GM12878 (cell line): ENCODE data around the gene RAPGEF1. TPM values are rescaled to one million over a fixed set of nuclear protein-coding genes. Genes with fewer than 3 reads are reported as not detected.

ENCODE experiments used
- ATAC-seq: fragments of 200-7000 bp; cut with Tn5 transposase; 3 replicates; pipeline ENCODE4 v1.9.1; 2020; ENCODE audit warnings: mild to moderate bottlenecking, moderate library complexity
- BruUV-seq: library from RNA; stranded (reverse); fragments of 400-500 nt; replicated peaks from 2 replicates; lab custom pipeline; 2021; lab: Mats Ljungman, UMichigan
- CTCF ChIA-PET: fragments of 300-600 bp; sonication (Branson Sonifier 250); formaldehyde crosslinking; extraction: SDS; loops from one replicate; lab custom pipeline; 2021; ENCODE audit warnings: inconsistent platforms; lab: Yijun Ruan, JAX
- POLR2A ChIA-PET: fragments of 350-600 bp; formaldehyde crosslinking; extraction: SDS; loops from one replicate; lab custom pipeline; 2021; ENCODE audit warnings: inconsistent platforms; lab: Charles Lee
- RAD21 ChIA-PET: fragments of 300-600 bp; sonication (Branson Sonifier 250); formaldehyde crosslinking; loops from one replicate; lab custom pipeline; 2023; ENCODE audit warnings: antibody characterized with exemption; ENCODE audit not compliant: unreplicated experiment; lab: Charles Lee
- SMC1A ChIA-PET: fragments of 300-600 bp; sonication (Branson Sonifier 250); formaldehyde crosslinking; loops from one replicate; lab custom pipeline; 2023; ENCODE audit not compliant: unreplicated experiment, uncharacterized antibody; lab: Charles Lee
- DNase-seq: peaks from one replicate; pipeline ENCODE4 v3.0.0-alpha.2; 2011; ENCODE audit warnings: low read depth, low spot score
- FAIRE-seq: peaks from 3 replicates; lab custom pipeline; 2011; peaks lifted over from hg19 to GRCh38; lab: Jason Lieb, UNC
- H2AFZ ChIP-seq: 2 replicates; pipeline ENCODE4 v1.6.0; 2011; ENCODE audit warnings: low read depth, low read length, control low read depth; ENCODE audit not compliant: control insufficient read depth
- H3K27ac ChIP-seq: 2 replicates; pipeline ENCODE4 v1.5.1; 2011; ENCODE audit warnings: control low read depth; ENCODE audit not compliant: control insufficient read depth, insufficient read depth
- H3K27me3 ChIP-seq, 2 experiments: replicated peaks in 1 of 2; 2 replicates each; pipeline versions ENCODE4 v1.6.0 to v1.6.1; 2011; ENCODE audit warnings: low read length in 1 of 2; ENCODE audit not compliant: control insufficient read depth in 2 of 2, insufficient read depth in 2 of 2
- H3K36me3 ChIP-seq, 2 experiments: 2 replicates each; pipeline ENCODE4 v1.5.1; 2011; ENCODE audit warnings: low read length in 1 of 2; ENCODE audit not compliant: control insufficient read depth in 2 of 2, insufficient read depth in 2 of 2
- H3K4me1 ChIP-seq: 2 replicates; pipeline ENCODE4 v1.6.1; 2011; ENCODE audit warnings: mild to moderate bottlenecking, low read length, moderate library complexity, mixed read lengths; ENCODE audit not compliant: control insufficient read depth, insufficient read depth
- H3K4me2 ChIP-seq: 2 replicates; pipeline ENCODE4 v1.6.0; 2011; ENCODE audit warnings: control low read depth; ENCODE audit not compliant: control insufficient read depth, insufficient read depth
- H3K4me3 ChIP-seq: fragments of 200-600 bp; sonication (generic); 2 replicates; pipeline ENCODE4 v1.5.1; 2016
- H3K79me2 ChIP-seq: 2 replicates; pipeline ENCODE4 v1.6.0; 2011; ENCODE audit warnings: low read length; ENCODE audit not compliant: control insufficient read depth, insufficient read depth
- H3K9ac ChIP-seq: 2 replicates; pipeline ENCODE4 v1.8.0; 2011; ENCODE audit warnings: low read length, control low read depth, mixed read lengths; ENCODE audit not compliant: control insufficient read depth, insufficient read depth
- H3K9me3 ChIP-seq: replicated peaks from 3 replicates; pipeline ENCODE4 v1.5.1; 2011; ENCODE audit warnings: mild to moderate bottlenecking, low read length; ENCODE audit not compliant: control insufficient read depth, insufficient read depth
- H4K20me1 ChIP-seq: 2 replicates; pipeline ENCODE4 v1.6.0; 2011; ENCODE audit not compliant: control insufficient read depth, insufficient read depth
- JUNB ChIP-seq: IDR thresholded peaks from 2 replicates; pipeline ENCODE4 v1.6.1; 2016; ENCODE audit warnings: antibody characterized with exemption, mild to moderate bottlenecking
- POLR2AphosphoS2 ChIP-seq: IDR thresholded peaks from 2 replicates; pipeline ENCODE4 v1.6.1; 2011; ENCODE audit warnings: low read depth, mild to moderate bottlenecking, low read length, improper control_type of control experiment, moderate library complexity
- RBBP5 ChIP-seq: fragments of 200-600 bp; sonication (generic); conservative IDR thresholded peaks from 2 replicates; pipeline ENCODE4 v1.6.1; 2016
- WGBS: methylation state at CpG from one replicate; pipeline ENCODE4 v1.1.6; 2016; ENCODE audit warnings: low lambda C conversion rate; ENCODE audit not compliant: insufficient replicate concordance, insufficient coverage; ENCODE audit errors: missing lambda C conversion rate; 5-methylcytosine and 5-hydroxymethylcytosine counted together
- in situ Hi-C: fragments of 300-500 bp; cut with MboI; formaldehyde crosslinking; loops from 9 replicates; pipeline ENCODE4 v1.14.3; 2018; ENCODE audit warnings: mixed read lengths
- intact Hi-C: fragments of 100-400 bp; cut with micrococcal nuclease; formaldehyde crosslinking; loops from one replicate; pipeline ENCODE4 v1.14.2; 2022; ENCODE audit not compliant: unreplicated experiment
- polyA plus RNA-seq, 11 experiments: library from polyadenylated mRNA; depleted of rRNA in 4 of 11; unstranded in 6 of 11; stranded (reverse) in 5 of 11; fragments of >200 nt; fragmentation: Nextera tagmentation in 4 of 11; fragmentation: Illumina TruSeq in 1 of 11; extraction: Ambion mirVana in 4 of 11; extraction: Trizol in 1 of 11; gene quantifications; 1 replicate in 1 of 11; 2 replicates in 10 of 11; pipeline versions ENCODE4 v1.2.1 to v1.2.3, GENCODE V29; 2011 to 2016; ENCODE audit warnings: inconsistent platforms in 2 of 11, missing spikeins in 2 of 11, low read depth in 1 of 11
- total RNA-seq, 4 experiments: library from RNA; depleted of rRNA in 3 of 4; stranded (reverse); fragments of >200 nt in 3 of 4; fragmentation: Illumina TruSeq in 1 of 4; extraction: Trizol in 1 of 4; gene quantifications; 2 replicates each; pipeline versions ENCODE4 v1.2.1 to v1.2.3, GENCODE V29; 2013 to 2021
- TF ChIP-seq, protein P1 (sequence below): IDR thresholded peaks from 2 replicates; pipeline ENCODE4 v1.6.1; 2012; ENCODE audit warnings: low read depth, low read length, improper control_type of control experiment

Gene RAPGEF1
- total and polyA plus RNA-seq, 10 of the 15 experiments (the other 5 are each of a cell fraction or from before 2014, with no cell fraction given), result 0.42 to 113 (median 45.9) TPM

DNA sequence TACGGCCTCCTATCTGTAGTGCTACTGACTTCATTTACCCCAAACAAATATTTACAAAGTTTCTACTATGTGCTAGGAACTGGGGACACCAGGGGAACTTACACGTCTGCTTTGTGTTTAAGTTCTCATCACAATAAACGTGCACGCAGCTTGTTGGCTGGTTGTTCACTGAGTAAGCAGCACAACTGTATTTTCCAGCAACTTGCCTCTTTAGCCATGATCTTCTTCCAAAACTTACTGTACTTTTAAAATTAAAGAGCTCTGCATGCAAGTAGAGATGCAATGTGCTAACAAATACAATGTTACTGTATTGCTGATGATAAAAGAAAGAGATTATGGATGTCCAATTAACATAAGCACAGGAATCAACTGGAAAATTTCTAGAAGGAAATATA is 62.8 kb downstream of the RAPGEF1 start:
- Histone ChIP-seq H3K4me2 (peak overlapping the region; percentile 96), H3K4me3 (peak overlapping the region; percentile 63; the same call in 1 of the 2 replicates), H3K27me3 (no peaks in the 10 kb centered on the region), H3K79me2 (peaks cover 91% of the 10 kb centered on the region), H3K36me3 (peaks cover 0 to 5% of the 10 kb centered on the region in 2 experiments; a peak in 2 of 4 replicates), H3K27ac (peak overlapping the region; percentile 87), H3K4me1 (peaks cover 58% of the 10 kb centered on the region), H2AFZ (no peak overlapping the region), H3K9ac (peak overlapping the region; percentile 75), H3K9me3 (no peaks in the 10 kb centered on the region), H4K20me1 (no peaks in the 10 kb centered on the region)
- ATAC-seq (no peak; the same call in 2 of the 3 replicates), FAIRE-seq (no peak), DNase-seq (no peak)
- BruUV-seq, result no TSS peak
- SMC1A ChIA-PET, result interaction anchor here (1.3 to 21.1 kb wide), 14 partner anchors 9 to 55 kb away, joined by 5 to 535 read pairs (median 35); partner anchors contain the start of gene RAPGEF1
- in situ Hi-C loops, result no loop called here
- CTCF ChIA-PET, result interaction anchor here (0.8 to 11.6 kb wide), 15 partner anchors 8 to 202 kb away, joined by 3 to 197 read pairs (median 8); partner anchors contain the start of gene RAPGEF1
- RAD21 ChIA-PET, result interaction anchor here (2.3 to 11.0 kb wide), 13 partner anchors 9 to 86 kb away, joined by 8 to 408 read pairs (median 30); partner anchors contain the start of gene RAPGEF1
- intact Hi-C loops, result loop anchor here (2.0 kb wide), 1 partner anchor 52 kb away; no protein-coding TSS in a partner anchor
- POLR2A ChIA-PET, result interaction anchor here (0.6 to 12.1 kb wide), 11 partner anchors 8 to 280 kb away, joined by 3 to 271 read pairs (median 26); partner anchors contain the start of gene RAPGEF1
- WGBS, result 2% methylated on average over 4 of the region's 4 CpGs
- no peak for TF ChIP-seq JUNB
- TF ChIP-seq POLR2AphosphoS2, result 0 out of 2 replicates have a peak, but pooled peaks have one; percentile 17
- TF ChIP-seq RBBP5, result 0 out of 2 replicates have a peak, but pooled peaks have one; percentile 38
- TF ChIP-seq, protein P1, sequence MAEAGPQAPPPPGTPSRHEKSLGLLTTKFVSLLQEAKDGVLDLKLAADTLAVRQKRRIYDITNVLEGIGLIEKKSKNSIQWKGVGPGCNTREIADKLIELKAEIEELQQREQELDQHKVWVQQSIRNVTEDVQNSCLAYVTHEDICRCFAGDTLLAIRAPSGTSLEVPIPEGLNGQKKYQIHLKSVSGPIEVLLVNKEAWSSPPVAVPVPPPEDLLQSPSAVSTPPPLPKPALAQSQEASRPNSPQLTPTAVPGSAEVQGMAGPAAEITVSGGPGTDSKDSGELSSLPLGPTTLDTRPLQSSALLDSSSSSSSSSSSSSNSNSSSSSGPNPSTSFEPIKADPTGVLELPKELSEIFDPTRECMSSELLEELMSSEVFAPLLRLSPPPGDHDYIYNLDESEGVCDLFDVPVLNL, result no peak
